Measurements from ENCODE around the gene ACP7. TPM values are rescaled to one million over a fixed set of nuclear protein-coding genes. Genes with fewer than 3 reads are reported as not detected.

Gene ACP7
- total and polyA plus RNA-seq, 10 of the 15 experiments (the other 5 are each of a cell fraction or from before 2014, with no cell fraction given), result not detected

DNA sequence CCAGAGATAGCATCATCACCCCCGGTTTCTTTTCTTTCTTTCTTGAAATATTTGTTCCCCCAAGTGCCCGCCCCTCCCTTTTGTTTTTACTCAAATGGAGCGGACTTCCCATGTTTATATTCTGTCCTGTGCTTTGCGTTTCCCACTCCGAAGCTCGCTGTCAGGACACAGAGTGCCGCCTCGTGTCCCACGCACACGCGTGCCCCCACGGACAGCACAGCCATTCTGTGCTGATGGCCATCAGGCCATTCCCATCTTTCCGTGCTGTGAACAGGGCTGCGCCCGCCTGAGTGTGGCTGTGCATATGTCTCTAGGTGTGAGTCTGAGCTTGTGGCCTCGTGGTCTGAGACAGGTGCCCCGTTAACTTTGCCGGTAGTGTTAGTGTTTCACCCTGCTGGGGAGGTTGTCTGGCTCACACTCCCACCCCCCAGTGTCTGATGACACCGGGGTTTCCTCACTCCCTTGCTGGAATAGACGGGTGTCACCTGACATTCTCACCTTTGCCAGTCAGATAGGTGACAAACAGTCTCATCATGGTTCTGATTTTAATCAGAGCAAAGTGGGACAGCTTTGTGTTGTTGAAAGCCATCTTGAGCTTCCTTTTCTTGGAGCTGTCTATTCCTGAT is 48.3 kb downstream of the ACP7 start:
- no peak overlapping the region for H3K4me3 ChIP-seq

More for the DNA sequence above, 48.3 kb downstream of the ACP7 start:
- no peaks in the 10 kb centered on the region for H3K9me3 ChIP-seq (replicated peaks; ENCODE audit: control insufficient read depth, insufficient read depth, low read length)
- WGBS (ENCODE audit: insufficient coverage, insufficient replicate concordance, low lambda C conversion rate, missing lambda C conversion rate), result 76% methylated on average over 13 of the region's 20 CpGs
- DNase-seq (ENCODE audit: low read depth, low spot score), result no peak
- no peak for ATAC-seq
- H3K36me3 ChIP-seq (ENCODE audit: control insufficient read depth in 2 of 2, insufficient read depth in 2 of 2, low read length in 1 of 2), result no peaks in the 10 kb centered on the region
- H4K20me1 ChIP-seq (ENCODE audit: control insufficient read depth, insufficient read depth), result no peaks in the 10 kb centered on the region
- no peaks in the 10 kb centered on the region; the same call in 1 of the 2 replicates for H3K79me2 ChIP-seq (ENCODE audit: control insufficient read depth, insufficient read depth, low read length)
- intact Hi-C loops (cut with micrococcal nuclease; ENCODE audit: unreplicated experiment) (no loop called here), in situ Hi-C loops (cut with MboI) (no loop called here)
- H3K27ac ChIP-seq (ENCODE audit: control insufficient read depth, insufficient read depth), result no peak overlapping the region
- no peak overlapping the region for H3K4me2 ChIP-seq (ENCODE audit: control insufficient read depth, insufficient read depth)
- TF ChIP-seq ZNF207 (IDR thresholded peaks at IDR 0.05; ENCODE audit: borderline replicate concordance) (no peak), BACH1 (IDR thresholded peaks at IDR 0.05; ENCODE audit: borderline replicate concordance) (no peak), MYB (IDR thresholded peaks at IDR 0.05; ENCODE audit: borderline replicate concordance, low read depth, low read length) (no peak), TBL1XR1 (IDR thresholded peaks at IDR 0.05; ENCODE audit: low read depth, low read length) (no peak), KDM1A (IDR thresholded peaks at IDR 0.05; ENCODE audit: borderline replicate concordance) (no peak), JUNB (IDR thresholded peaks at IDR 0.05) (no peak)
- TF ChIP-seq, protein P1, sequence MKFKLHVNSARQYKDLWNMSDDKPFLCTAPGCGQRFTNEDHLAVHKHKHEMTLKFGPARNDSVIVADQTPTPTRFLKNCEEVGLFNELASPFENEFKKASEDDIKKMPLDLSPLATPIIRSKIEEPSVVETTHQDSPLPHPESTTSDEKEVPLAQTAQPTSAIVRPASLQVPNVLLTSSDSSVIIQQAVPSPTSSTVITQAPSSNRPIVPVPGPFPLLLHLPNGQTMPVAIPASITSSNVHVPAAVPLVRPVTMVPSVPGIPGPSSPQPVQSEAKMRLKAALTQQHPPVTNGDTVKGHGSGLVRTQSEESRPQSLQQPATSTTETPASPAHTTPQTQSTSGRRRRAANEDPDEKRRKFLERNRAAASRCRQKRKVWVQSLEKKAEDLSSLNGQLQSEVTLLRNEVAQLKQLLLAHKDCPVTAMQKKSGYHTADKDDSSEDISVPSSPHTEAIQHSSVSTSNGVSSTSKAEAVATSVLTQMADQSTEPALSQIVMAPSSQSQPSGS (IDR thresholded peaks at IDR 0.05; ENCODE audit: low read length), result no peak
- TF ChIP-seq, protein P2, sequence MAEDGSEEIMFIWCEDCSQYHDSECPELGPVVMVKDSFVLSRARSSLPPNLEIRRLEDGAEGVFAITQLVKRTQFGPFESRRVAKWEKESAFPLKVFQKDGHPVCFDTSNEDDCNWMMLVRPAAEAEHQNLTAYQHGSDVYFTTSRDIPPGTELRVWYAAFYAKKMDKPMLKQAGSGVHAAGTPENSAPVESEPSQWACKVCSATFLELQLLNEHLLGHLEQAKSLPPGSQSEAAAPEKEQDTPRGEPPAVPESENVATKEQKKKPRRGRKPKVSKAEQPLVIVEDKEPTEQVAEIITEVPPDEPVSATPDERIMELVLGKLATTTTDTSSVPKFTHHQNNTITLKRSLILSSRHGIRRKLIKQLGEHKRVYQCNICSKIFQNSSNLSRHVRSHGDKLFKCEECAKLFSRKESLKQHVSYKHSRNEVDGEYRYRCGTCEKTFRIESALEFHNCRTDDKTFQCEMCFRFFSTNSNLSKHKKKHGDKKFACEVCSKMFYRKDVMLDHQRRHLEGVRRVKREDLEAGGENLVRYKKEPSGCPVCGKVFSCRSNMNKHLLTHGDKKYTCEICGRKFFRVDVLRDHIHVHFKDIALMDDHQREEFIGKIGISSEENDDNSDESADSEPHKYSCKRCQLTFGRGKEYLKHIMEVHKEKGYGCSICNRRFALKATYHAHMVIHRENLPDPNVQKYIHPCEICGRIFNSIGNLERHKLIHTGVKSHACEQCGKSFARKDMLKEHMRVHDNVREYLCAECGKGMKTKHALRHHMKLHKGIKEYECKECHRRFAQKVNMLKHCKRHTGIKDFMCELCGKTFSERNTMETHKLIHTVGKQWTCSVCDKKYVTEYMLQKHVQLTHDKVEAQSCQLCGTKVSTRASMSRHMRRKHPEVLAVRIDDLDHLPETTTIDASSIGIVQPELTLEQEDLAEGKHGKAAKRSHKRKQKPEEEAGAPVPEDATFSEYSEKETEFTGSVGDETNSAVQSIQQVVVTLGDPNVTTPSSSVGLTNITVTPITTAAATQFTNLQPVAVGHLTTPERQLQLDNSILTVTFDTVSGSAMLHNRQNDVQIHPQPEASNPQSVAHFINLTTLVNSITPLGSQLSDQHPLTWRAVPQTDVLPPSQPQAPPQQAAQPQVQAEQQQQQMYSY (CRISPR knock-in tag; IDR thresholded peaks at IDR 0.05), result no peak
- ChIA-PET SMC1A (ENCODE audit: uncharacterized antibody, unreplicated experiment) (interaction anchor here (1.0 to 1.3 kb wide), 2 partner anchors 10 to 12 kb away, joined by 3 to 4 read pairs; no protein-coding TSS in a partner anchor), RAD21 (ENCODE audit: unreplicated experiment) (no interaction called here), POLR2A (no interaction called here), CTCF (interaction anchor here (1.1 to 1.7 kb wide), 3 partner anchors 10 to 195 kb away, joined by 4 to 7 read pairs (median 6); no protein-coding TSS in a partner anchor)
- no TSS peak for BruUV-seq (replicated peaks)
- FAIRE-seq, result no peak
- no peak overlapping the region for H2AFZ ChIP-seq (ENCODE audit: control insufficient read depth, low read depth, low read length)
- H3K27me3 ChIP-seq (replicated peaks in 1 of 2; ENCODE audit: control insufficient read depth in 2 of 2, insufficient read depth in 2 of 2, low read length in 1 of 2), result no peaks in the 10 kb centered on the region
- peaks cover 15% of the 10 kb centered on the region for H3K4me1 ChIP-seq (ENCODE audit: control insufficient read depth, insufficient read depth, low read length)
- H3K9ac ChIP-seq (ENCODE audit: control insufficient read depth, insufficient read depth, low read length), result no peak overlapping the region
